ENCODE data around the gene ST6GALNAC1. TPM values are rescaled to one million over a fixed set of nuclear protein-coding genes. Genes with fewer than 3 reads are reported as not detected.

Gene ST6GALNAC1
- total and polyA plus RNA-seq, 4 donors: 1.1 to 9.4 (median 1.9) TPM

DNA sequence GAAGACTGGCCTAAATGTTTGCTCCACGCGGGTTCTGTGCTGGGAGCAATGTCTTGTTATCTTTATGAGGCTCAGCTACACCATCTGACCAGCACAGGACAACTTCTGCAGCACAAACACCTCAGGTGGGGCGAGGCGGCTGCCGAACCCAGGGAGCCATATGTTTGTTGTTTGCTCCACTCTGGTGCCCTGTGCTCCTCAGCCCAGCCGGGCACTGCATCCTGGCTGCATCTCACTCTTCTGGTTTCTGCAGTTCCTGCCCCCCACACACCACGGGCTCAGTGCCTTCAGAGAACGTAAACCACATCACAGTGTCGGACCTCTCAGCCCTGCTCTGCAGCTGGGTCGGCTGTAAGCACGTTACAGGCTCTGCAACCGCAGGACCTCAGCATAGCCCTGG is 34.8 kb upstream of the ST6GALNAC1 start:
- WGBS, 2 donors: 73 to 79% methylated on average over 12 of the region's 12 CpGs
- Histone ChIP-seq H3K9me3 (ENCODE audit: control insufficient read depth, low read length) (no peaks in the 10 kb centered on the region), H3K36me3 (ENCODE audit: control insufficient read depth in 1 of 2, insufficient read depth in 2 of 2, low read length in 1 of 2) (no peaks in the 10 kb centered on the region), H3K4me1 (ENCODE audit: control insufficient read depth in 1 of 2, insufficient read depth in 2 of 2, low read length in 2 of 2) (no peaks in the 10 kb centered on the region), H3K4me3 (ENCODE audit: low read length in 2 of 2) (no peak overlapping the region), H3K27me3 (ENCODE audit: control insufficient read depth in 1 of 2, insufficient read depth in 2 of 2, low read length in 1 of 2) (no peaks in the 10 kb centered on the region), H3K27ac (ENCODE audit: low read depth in 1 of 2, low read length in 2 of 2) (no peak overlapping the region)
- peak in 1 of 2 donors; percentile 66 for DNase-seq
- intact Hi-C loops (cut with DNase I): no loop called here
- no peak for ATAC-seq (ENCODE audit: low FRiP score)

DNA sequence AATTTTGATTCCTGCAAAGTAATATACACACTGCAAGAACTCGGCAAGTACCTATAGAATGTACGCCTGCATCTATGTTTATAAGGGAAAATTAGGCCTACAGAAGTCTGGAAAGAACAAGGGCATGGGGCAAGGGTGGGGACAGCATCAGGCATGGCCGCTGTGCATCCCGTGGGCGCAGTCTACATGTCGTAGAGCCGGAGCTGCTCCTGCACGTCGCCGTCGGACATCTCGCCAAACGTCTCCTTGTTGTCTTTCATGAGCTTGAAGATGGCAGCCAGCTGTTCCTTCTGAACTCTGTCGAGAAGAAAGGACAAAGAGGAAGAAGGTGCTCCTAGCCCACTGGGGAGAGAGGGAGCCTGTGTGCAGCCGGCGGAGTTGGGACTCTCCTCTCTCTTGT is 33.8 kb upstream of the ST6GALNAC1 start:
- DNase-seq (peak in 1 of 2 donors; percentile 59), ATAC-seq (ENCODE audit: low FRiP score) (no peak)
- H3K27ac ChIP-seq (ENCODE audit: low read depth in 1 of 2, low read length in 2 of 2): no peak overlapping the region
- intact Hi-C loops (cut with DNase I): no loop called here
- no peak overlapping the region for H3K4me3 ChIP-seq (ENCODE audit: low read length in 2 of 2)
- no peaks in the 10 kb centered on the region for H3K27me3 ChIP-seq (ENCODE audit: control insufficient read depth in 1 of 2, insufficient read depth in 2 of 2, low read length in 1 of 2)
- H3K36me3 ChIP-seq (ENCODE audit: control insufficient read depth in 1 of 2, insufficient read depth in 2 of 2, low read length in 1 of 2): no peaks in the 10 kb centered on the region
- no peaks in the 10 kb centered on the region for H3K4me1 ChIP-seq (ENCODE audit: control insufficient read depth in 1 of 2, insufficient read depth in 2 of 2, low read length in 2 of 2)
- H3K9me3 ChIP-seq (ENCODE audit: control insufficient read depth, low read length): no peaks in the 10 kb centered on the region
- WGBS, 2 donors: 89 to 90% methylated on average over 16 of the region's 16 CpGs

GRCh38 chr17:76676629-76677028 is 33.1 kb upstream of the ST6GALNAC1 start:
- no peaks in the 10 kb centered on the region for H3K9me3 ChIP-seq (ENCODE audit: control insufficient read depth, low read length)
- no peaks in the 10 kb centered on the region for H3K4me1 ChIP-seq (ENCODE audit: control insufficient read depth in 1 of 2, insufficient read depth in 2 of 2, low read length in 2 of 2)
- H3K27ac ChIP-seq (ENCODE audit: low read depth in 1 of 2, low read length in 2 of 2): no peak overlapping the region
- H3K27me3 ChIP-seq (ENCODE audit: control insufficient read depth in 1 of 2, insufficient read depth in 2 of 2, low read length in 1 of 2): no peaks in the 10 kb centered on the region
- intact Hi-C loops (cut with DNase I): no loop called here
- H3K4me3 ChIP-seq (ENCODE audit: low read length in 2 of 2): no peak overlapping the region
- WGBS, 2 donors: 90 to 96% methylated on average over 6 of the region's 6 CpGs
- ATAC-seq (ENCODE audit: low FRiP score) (no peak), DNase-seq (no peak)
- no peaks in the 10 kb centered on the region for H3K36me3 ChIP-seq (ENCODE audit: control insufficient read depth in 1 of 2, insufficient read depth in 2 of 2, low read length in 1 of 2)

- Histone ChIP-seq H3K9me3 (ENCODE audit: control insufficient read depth, low read length) (no peaks in the 10 kb centered on the region), H3K27me3 (ENCODE audit: control insufficient read depth in 1 of 2, insufficient read depth in 2 of 2, low read length in 1 of 2) (no peaks in the 10 kb centered on the region), H3K4me3 (ENCODE audit: low read length in 2 of 2) (no peak overlapping the region), H3K27ac (ENCODE audit: low read depth in 1 of 2, low read length in 2 of 2) (no peak overlapping the region), H3K36me3 (ENCODE audit: control insufficient read depth in 1 of 2, insufficient read depth in 2 of 2, low read length in 1 of 2) (no peaks in the 10 kb centered on the region), H3K4me1 (ENCODE audit: control insufficient read depth in 1 of 2, insufficient read depth in 2 of 2, low read length in 2 of 2) (no peaks in the 10 kb centered on the region)
- ATAC-seq (ENCODE audit: low FRiP score): no peak
- no peak for DNase-seq
- intact Hi-C loops (cut with DNase I): no loop called here
- WGBS, 2 donors: 91 to 94% methylated on average over 6 of the region's 6 CpGs
Observed at GRCh38 chr17:76675648-76676047, 32.1 kb upstream of the ST6GALNAC1 start.

- DNase-seq (no peak), ATAC-seq (ENCODE audit: low FRiP score) (no peak)
- intact Hi-C loops (cut with DNase I): loop anchor here (5.0 kb wide), 1 partner anchor 43 kb away; no protein-coding TSS in a partner anchor
- H3K4me3 ChIP-seq (ENCODE audit: low read length in 2 of 2): no peak overlapping the region
- H3K36me3 ChIP-seq (ENCODE audit: control insufficient read depth in 1 of 2, insufficient read depth in 2 of 2, low read length in 1 of 2): no peaks in the 10 kb centered on the region
- H3K27me3 ChIP-seq (ENCODE audit: control insufficient read depth in 1 of 2, insufficient read depth in 2 of 2, low read length in 1 of 2): no peaks in the 10 kb centered on the region
- WGBS, 2 donors: 98 to 100% methylated on average over 5 of the region's 5 CpGs
- H3K9me3 ChIP-seq (ENCODE audit: control insufficient read depth, low read length): no peaks in the 10 kb centered on the region
- H3K4me1 ChIP-seq (ENCODE audit: control insufficient read depth in 1 of 2, insufficient read depth in 2 of 2, low read length in 2 of 2): no peaks in the 10 kb centered on the region
- H3K27ac ChIP-seq (ENCODE audit: low read depth in 1 of 2, low read length in 2 of 2): no peak overlapping the region
Observed at GRCh38 chr17:76674600-76674999, 31.0 kb upstream of the ST6GALNAC1 start.

DNA sequence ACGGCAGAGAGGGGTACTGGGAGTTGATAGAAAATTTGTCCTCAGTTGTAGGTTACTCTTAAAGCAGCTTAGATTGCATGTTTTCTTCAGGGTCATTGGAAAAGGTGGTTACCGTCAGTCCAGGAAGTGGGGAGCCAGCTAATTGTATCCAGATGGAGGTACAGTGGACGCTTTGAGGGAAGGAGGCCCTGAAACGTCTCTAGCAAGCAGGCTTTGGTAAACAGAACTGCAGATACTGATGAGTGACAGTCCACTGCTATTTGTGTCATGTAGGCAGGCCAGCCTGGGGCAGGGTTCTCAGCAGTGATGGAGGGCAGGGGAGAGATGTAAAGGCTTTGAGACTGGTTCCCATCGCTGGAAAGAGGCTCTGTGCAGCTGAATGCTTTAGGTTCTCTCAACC is 30.2 kb upstream of the ST6GALNAC1 start:
- Histone ChIP-seq H3K27ac (ENCODE audit: low read depth in 1 of 2, low read length in 2 of 2) (no peak overlapping the region), H3K36me3 (ENCODE audit: control insufficient read depth in 1 of 2, insufficient read depth in 2 of 2, low read length in 1 of 2) (no peaks in the 10 kb centered on the region), H3K9me3 (ENCODE audit: control insufficient read depth, low read length) (no peaks in the 10 kb centered on the region), H3K27me3 (ENCODE audit: control insufficient read depth in 1 of 2, insufficient read depth in 2 of 2, low read length in 1 of 2) (no peaks in the 10 kb centered on the region), H3K4me3 (ENCODE audit: low read length in 2 of 2) (no peak overlapping the region), H3K4me1 (ENCODE audit: control insufficient read depth in 1 of 2, insufficient read depth in 2 of 2, low read length in 2 of 2) (no peaks in the 10 kb centered on the region)
- no peak for DNase-seq
- intact Hi-C loops (cut with DNase I): loop anchor here (5.0 kb wide), 1 partner anchor 44 kb away; no protein-coding TSS in a partner anchor
- no peak for ATAC-seq (ENCODE audit: low FRiP score)
- WGBS, 2 donors: 54 to 63% methylated on average over 5 of the region's 5 CpGs

- Histone ChIP-seq H3K4me1 (ENCODE audit: control insufficient read depth in 1 of 2, insufficient read depth in 2 of 2, low read length in 2 of 2) (no peaks in the 10 kb centered on the region), H3K4me3 (ENCODE audit: low read length in 2 of 2) (no peak overlapping the region), H3K36me3 (ENCODE audit: control insufficient read depth in 1 of 2, insufficient read depth in 2 of 2, low read length in 1 of 2) (no peaks in the 10 kb centered on the region), H3K9me3 (ENCODE audit: control insufficient read depth, low read length) (no peaks in the 10 kb centered on the region), H3K27me3 (ENCODE audit: control insufficient read depth in 1 of 2, insufficient read depth in 2 of 2, low read length in 1 of 2) (no peaks in the 10 kb centered on the region), H3K27ac (ENCODE audit: low read depth in 1 of 2, low read length in 2 of 2) (peak overlapping the region in 1 of 2 donors; percentile 23)
- DNase-seq (no peak), ATAC-seq (ENCODE audit: low FRiP score) (no peak)
- WGBS, 2 donors: 75 to 83% methylated on average over 3 of the region's 3 CpGs
- intact Hi-C loops (cut with DNase I): loop anchor here (5.0 kb wide), 1 partner anchor 44 kb away; no protein-coding TSS in a partner anchor
Observed at GRCh38 chr17:76672892-76673291, 29.3 kb upstream of the ST6GALNAC1 start.

- Histone ChIP-seq H3K4me3 (ENCODE audit: low read length in 2 of 2) (peak overlapping the region; percentile 66 to 73), H3K9me3 (ENCODE audit: control insufficient read depth, low read length) (no peaks in the 10 kb centered on the region), H3K27ac (ENCODE audit: low read depth in 1 of 2, low read length in 2 of 2) (no peak overlapping the region), H3K27me3 (ENCODE audit: control insufficient read depth in 1 of 2, insufficient read depth in 2 of 2, low read length in 1 of 2) (no peaks in the 10 kb centered on the region), H3K36me3 (ENCODE audit: control insufficient read depth in 1 of 2, insufficient read depth in 2 of 2, low read length in 1 of 2) (no peaks in the 10 kb centered on the region), H3K4me1 (ENCODE audit: control insufficient read depth in 1 of 2, insufficient read depth in 2 of 2, low read length in 2 of 2) (no peaks in the 10 kb centered on the region)
- intact Hi-C loops (cut with DNase I): loop anchor here (5.0 kb wide), 1 partner anchor 45 kb away; no protein-coding TSS in a partner anchor
- no peak for DNase-seq
- WGBS, 2 donors: 23 to 25% methylated on average over 13 of the region's 13 CpGs
- ATAC-seq (ENCODE audit: low FRiP score): no peak
Observed at GRCh38 chr17:76672270-76672851, 28.8 kb upstream of the ST6GALNAC1 start.

GRCh38 chr17:76671912-76672262 is 28.3 kb upstream of the ST6GALNAC1 start:
- H3K9me3 ChIP-seq (ENCODE audit: control insufficient read depth, low read length): no peaks in the 10 kb centered on the region
- H3K27ac ChIP-seq (ENCODE audit: low read depth in 1 of 2, low read length in 2 of 2): peak overlapping the region in 1 of 2 donors; percentile 52
- intact Hi-C loops (cut with DNase I): loop anchor here (5.0 kb wide), 1 partner anchor 45 kb away; no protein-coding TSS in a partner anchor
- ATAC-seq (ENCODE audit: low FRiP score) (peak; percentile 19), DNase-seq (no peak)
- H3K4me3 ChIP-seq (ENCODE audit: low read length in 2 of 2): peak overlapping the region; percentile 66 to 73
- H3K4me1 ChIP-seq (ENCODE audit: control insufficient read depth in 1 of 2, insufficient read depth in 2 of 2, low read length in 2 of 2): no peaks in the 10 kb centered on the region
- H3K36me3 ChIP-seq (ENCODE audit: control insufficient read depth in 1 of 2, insufficient read depth in 2 of 2, low read length in 1 of 2): no peaks in the 10 kb centered on the region
- 0% methylated on average over 19 of the region's 19 CpGs for WGBS, 2 donors
- H3K27me3 ChIP-seq (ENCODE audit: control insufficient read depth in 1 of 2, insufficient read depth in 2 of 2, low read length in 1 of 2): no peaks in the 10 kb centered on the region
